HG02678 (cell line): ENCODE data around the gene KCNK17.

Source experiments
- ATAC-seq: cut with Tn5 transposase; IDR thresholded peaks from one replicate; pipeline ENCODE4 v1.9.1; 2021; ENCODE audit warnings: mild to moderate bottlenecking, moderate library complexity; ENCODE audit not compliant: unreplicated experiment

The KCNK17 gene

DNA sequence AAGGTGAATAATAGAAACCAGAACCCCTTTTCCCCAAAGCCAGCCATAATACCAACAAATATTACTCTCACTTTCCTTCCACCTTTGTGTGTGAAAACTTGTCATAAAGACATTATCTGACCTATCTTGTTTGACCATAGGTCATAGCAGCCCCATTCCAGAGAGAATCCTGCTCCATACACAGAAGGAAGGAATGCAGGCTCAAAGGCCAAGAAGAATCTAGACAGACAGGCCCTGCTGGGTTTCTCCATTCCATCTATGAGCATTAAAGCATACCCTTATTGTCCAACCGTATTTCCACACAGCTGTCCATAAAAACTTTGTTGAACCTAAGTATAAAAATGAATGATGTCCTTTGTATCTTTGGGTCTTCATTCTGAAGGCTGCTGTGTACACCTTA is 44.3 kb downstream of the KCNK17 start:
- ATAC-seq: no peak

GRCh38 chr6:39268721-39269120 is 45.5 kb downstream of the KCNK17 start:
- no peak for ATAC-seq

- no peak for ATAC-seq
Measured at GRCh38 chr6:39268171-39268570, 46.0 kb downstream of the KCNK17 start.

GRCh38 chr6:39266782-39267355 is 47.4 kb downstream of the KCNK17 start:
- ATAC-seq: no peak

DNA sequence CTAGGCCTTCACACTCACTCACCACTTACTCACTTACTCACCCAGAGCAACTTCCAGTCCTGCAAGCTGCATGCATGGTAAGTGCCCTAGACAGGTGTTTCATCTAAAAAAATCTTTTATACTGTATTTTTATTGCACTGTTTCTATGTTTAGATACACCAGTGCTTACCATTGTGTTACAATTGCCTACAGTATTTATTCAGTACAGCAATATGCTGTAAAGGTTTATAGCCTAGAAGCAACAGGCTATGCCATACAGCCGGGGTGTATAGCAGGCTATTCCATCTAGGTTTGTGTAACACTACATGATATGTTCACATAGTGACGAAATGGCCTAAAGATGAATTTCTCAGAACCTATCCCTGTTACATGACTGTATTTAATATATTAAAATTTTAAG is 47.8 kb downstream of the KCNK17 start:
- no peak for ATAC-seq

GRCh38 chr6:39263303-39264037 is 50.7 kb downstream of the KCNK17 start:
- no peak for ATAC-seq

DNA sequence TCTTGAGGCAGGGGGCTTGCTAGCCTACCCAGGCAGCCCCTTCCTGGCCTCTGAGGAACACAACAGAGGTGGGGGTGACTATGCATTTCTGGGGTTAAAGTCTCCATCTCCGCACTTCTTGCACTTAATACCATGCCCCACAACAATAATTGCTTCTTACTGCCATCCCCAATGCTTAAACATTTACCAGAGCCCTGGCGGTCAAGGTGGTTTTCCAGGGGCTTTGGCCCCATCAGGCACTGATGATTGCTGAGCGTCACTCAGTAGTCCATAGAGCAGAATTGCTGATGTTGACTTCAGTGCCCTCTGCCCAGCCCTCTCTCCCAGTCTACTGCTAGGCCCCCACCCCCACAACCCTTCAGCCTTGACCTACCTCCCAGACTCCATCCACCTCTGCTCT is 52.5 kb downstream of the KCNK17 start:
- no peak for ATAC-seq

GRCh38 chr6:39260953-39261352 is 53.3 kb downstream of the KCNK17 start:
- ATAC-seq: no peak

DNA sequence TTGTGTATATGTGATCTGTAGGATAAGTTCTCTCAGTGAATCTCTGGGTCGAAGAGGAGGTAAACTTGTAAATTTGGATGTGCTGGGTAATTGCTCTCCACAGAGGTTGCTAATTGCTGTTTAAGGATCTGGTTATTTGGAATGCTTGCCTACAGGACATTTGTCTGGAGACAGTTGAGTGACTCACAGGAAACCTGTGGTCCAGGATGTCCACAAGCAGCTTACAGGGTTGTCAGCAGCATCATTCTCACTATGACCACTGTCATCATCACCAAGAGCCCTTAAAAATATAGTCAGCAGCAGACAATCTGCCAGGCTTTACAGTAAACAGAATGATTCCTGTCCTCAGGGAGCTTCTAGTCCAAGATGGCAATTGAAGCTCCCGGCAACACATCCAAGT is 53.8 kb downstream of the KCNK17 start:
- ATAC-seq: no peak

GRCh38 chr6:39256294-39256940 is 57.8 kb downstream of the KCNK17 start:
- no peak for ATAC-seq

GRCh38 chr6:39254999-39255535 is 59.2 kb downstream of the KCNK17 start:
- ATAC-seq: no peak

GRCh38 chr6:39251406-39251805 is 62.8 kb downstream of the KCNK17 start:
- no peak for ATAC-seq

- no peak for ATAC-seq
Measured at GRCh38 chr6:39250507-39250906, 63.7 kb downstream of the KCNK17 start.

DNA sequence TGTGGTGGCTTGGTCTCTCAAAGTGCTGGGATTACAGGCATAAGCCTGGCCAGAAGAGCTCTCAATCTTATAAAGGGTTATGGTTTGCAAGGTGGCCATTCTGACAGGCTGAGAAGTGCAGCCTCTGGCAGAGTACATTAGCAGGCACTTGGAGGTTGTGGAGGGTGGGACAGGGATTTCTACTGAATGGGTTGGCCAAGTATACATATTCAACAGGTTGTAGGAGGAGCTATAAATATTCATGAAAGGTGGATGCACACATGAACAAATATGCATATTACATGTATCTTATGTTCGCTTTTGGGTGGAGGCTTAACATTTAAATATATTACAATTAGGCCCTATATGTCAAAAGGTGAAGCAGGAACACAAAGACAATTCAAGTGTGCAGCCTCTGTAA is 64.9 kb downstream of the KCNK17 start:
- no peak for ATAC-seq
